ENCODE data around the gene PEX5L.

DNA sequence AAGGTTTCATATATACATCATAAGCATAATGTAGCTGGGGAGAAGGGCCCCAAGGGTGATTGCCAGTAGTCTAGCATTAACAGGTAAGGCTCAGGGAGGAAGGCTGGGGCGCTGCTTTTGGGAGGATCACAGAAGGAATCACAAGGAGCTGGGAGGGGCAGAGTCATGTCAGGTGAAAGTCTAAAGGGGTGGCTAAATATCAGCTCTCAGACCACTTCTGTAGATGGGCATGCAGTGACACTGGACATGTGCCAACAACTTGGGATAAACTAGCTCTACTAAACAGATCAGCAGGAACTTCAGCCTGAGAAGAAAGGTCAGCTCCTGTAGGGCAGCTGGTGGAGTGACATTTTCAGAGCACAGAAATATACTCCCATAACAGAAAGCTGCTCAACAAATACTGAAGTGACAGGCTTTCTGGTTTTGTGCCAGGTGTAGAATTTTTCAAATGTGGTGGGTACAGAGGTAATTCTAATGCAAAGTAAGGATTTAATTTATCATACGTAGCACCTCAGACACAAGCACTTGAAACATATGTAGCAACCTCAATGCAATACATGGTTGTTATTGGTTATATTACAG is 79.4 kb downstream of the PEX5L start:
- TF ChIP-seq EZH2phosphoT487 (IDR thresholded peaks at IDR 0.05; ENCODE audit: unreplicated experiment), result no peak
- TF ChIP-seq EZH2 (IDR thresholded peaks at IDR 0.05; ENCODE audit: low read depth, unreplicated experiment), result no peak
- TF ChIP-seq, protein P1, sequence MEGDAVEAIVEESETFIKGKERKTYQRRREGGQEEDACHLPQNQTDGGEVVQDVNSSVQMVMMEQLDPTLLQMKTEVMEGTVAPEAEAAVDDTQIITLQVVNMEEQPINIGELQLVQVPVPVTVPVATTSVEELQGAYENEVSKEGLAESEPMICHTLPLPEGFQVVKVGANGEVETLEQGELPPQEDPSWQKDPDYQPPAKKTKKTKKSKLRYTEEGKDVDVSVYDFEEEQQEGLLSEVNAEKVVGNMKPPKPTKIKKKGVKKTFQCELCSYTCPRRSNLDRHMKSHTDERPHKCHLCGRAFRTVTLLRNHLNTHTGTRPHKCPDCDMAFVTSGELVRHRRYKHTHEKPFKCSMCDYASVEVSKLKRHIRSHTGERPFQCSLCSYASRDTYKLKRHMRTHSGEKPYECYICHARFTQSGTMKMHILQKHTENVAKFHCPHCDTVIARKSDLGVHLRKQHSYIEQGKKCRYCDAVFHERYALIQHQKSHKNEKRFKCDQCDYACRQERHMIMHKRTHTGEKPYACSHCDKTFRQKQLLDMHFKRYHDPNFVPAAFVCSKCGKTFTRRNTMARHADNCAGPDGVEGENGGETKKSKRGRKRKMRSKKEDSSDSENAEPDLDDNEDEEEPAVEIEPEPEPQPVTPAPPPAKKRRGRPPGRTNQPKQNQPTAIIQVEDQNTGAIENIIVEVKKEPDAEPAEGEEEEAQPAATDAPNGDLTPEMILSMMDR (conservative IDR thresholded peaks at IDR 0.05; ENCODE audit: low read depth in 2 of 2), result no peak
- TF ChIP-seq POLR2AphosphoS5 (IDR thresholded peaks at IDR 0.05; ENCODE audit: low read depth), result no peak
- TF ChIP-seq CREB1 (CRISPR knock-in tag; IDR thresholded peaks at IDR 0.05; ENCODE audit: low read depth), result no peak
- TF ChIP-seq, protein P2, sequence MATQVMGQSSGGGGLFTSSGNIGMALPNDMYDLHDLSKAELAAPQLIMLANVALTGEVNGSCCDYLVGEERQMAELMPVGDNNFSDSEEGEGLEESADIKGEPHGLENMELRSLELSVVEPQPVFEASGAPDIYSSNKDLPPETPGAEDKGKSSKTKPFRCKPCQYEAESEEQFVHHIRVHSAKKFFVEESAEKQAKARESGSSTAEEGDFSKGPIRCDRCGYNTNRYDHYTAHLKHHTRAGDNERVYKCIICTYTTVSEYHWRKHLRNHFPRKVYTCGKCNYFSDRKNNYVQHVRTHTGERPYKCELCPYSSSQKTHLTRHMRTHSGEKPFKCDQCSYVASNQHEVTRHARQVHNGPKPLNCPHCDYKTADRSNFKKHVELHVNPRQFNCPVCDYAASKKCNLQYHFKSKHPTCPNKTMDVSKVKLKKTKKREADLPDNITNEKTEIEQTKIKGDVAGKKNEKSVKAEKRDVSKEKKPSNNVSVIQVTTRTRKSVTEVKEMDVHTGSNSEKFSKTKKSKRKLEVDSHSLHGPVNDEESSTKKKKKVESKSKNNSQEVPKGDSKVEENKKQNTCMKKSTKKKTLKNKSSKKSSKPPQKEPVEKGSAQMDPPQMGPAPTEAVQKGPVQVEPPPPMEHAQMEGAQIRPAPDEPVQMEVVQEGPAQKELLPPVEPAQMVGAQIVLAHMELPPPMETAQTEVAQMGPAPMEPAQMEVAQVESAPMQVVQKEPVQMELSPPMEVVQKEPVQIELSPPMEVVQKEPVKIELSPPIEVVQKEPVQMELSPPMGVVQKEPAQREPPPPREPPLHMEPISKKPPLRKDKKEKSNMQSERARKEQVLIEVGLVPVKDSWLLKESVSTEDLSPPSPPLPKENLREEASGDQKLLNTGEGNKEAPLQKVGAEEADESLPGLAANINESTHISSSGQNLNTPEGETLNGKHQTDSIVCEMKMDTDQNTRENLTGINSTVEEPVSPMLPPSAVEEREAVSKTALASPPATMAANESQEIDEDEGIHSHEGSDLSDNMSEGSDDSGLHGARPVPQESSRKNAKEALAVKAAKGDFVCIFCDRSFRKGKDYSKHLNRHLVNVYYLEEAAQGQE (IDR thresholded peaks at IDR 0.05; ENCODE audit: unreplicated experiment), result no peak
- no peak for TF ChIP-seq ZNF114 (CRISPR knock-in tag; IDR thresholded peaks at IDR 0.05)
- no peak for TF ChIP-seq JUNB (IDR thresholded peaks at IDR 0.05; ENCODE audit: unreplicated experiment)
